Smooth muscle cell (in vitro differentiated cells): Measurements from ENCODE around the gene PCSK1N. TPM values are rescaled to one million over a fixed set of nuclear protein-coding genes. Genes with fewer than 3 reads are reported as not detected.

Experiments
- DNase-seq: peaks from one replicate; lab custom pipeline; 2025; ENCODE audit not compliant: unreplicated experiment; lab: John Stamatoyannopoulos, UW
- H2AFZ ChIP-seq: fragments of 200-600 bp; sonication (generic); 2 replicates; pipeline ENCODE4 v1.6.0; 2016; ENCODE audit warnings: antibody characterized with exemption, low read depth, mild to moderate bottlenecking
- H3F3A ChIP-seq: fragments of 200-600 bp; sonication (generic); 2 replicates; pipeline ENCODE4 v1.6.0; 2017; ENCODE audit warnings: antibody characterized with exemption, low read depth
- H3K27ac ChIP-seq: fragments of 200-600 bp; sonication (generic); 2 replicates; pipeline ENCODE4 v1.5.1; 2016; ENCODE audit warnings: low read depth, mild to moderate bottlenecking
- H3K27me3 ChIP-seq: fragments of 200-600 bp; sonication (generic); 2 replicates; pipeline ENCODE4 v1.6.1; 2016; ENCODE audit warnings: low read depth, mild to moderate bottlenecking
- H3K36me3 ChIP-seq: fragments of 200-600 bp; sonication (generic); 2 replicates; pipeline ENCODE4 v1.5.1; 2016; ENCODE audit warnings: low read depth
- H3K4me1 ChIP-seq: fragments of 200-600 bp; sonication (generic); 2 replicates; pipeline ENCODE4 v1.5.1; 2016; ENCODE audit warnings: low read depth
- H3K4me2 ChIP-seq: fragments of 200-600 bp; sonication (generic); 2 replicates; pipeline ENCODE4 v1.6.0; 2016; ENCODE audit warnings: mild to moderate bottlenecking
- H3K4me3 ChIP-seq: fragments of 200-600 bp; sonication (generic); 2 replicates; pipeline ENCODE4 v1.5.1; 2016; ENCODE audit warnings: mild to moderate bottlenecking
- H3K79me2 ChIP-seq: fragments of 200-600 bp; sonication (generic); 2 replicates; pipeline ENCODE4 v1.6.0; 2016; ENCODE audit warnings: low read depth, mild to moderate bottlenecking
- H3K9ac ChIP-seq: fragments of 200-600 bp; sonication (generic); 2 replicates; pipeline ENCODE4 v1.6.0; 2016; ENCODE audit warnings: low read depth
- H3K9me3 ChIP-seq: fragments of 200-600 bp; sonication (generic); replicated peaks from 2 replicates; pipeline ENCODE4 v1.5.1; 2016; ENCODE audit warnings: low read depth
- H4K20me1 ChIP-seq: fragments of 200-600 bp; sonication (generic); 2 replicates; pipeline ENCODE4 v1.6.0; 2016; ENCODE audit warnings: low read depth
- WGBS: methylation state at CpG from one replicate; pipeline ENCODE4 v1.1.7; 2016; ENCODE audit warnings: low lambda C conversion rate; 5-methylcytosine and 5-hydroxymethylcytosine counted together
- polyA plus RNA-seq: library from polyadenylated mRNA; unstranded; fragments of >200 nt; fragmentation: Nextera tagmentation; extraction: Ambion mirVana; gene quantifications from 2 replicates; pipeline ENCODE4 v1.2.1, GENCODE V29; 2016
- total RNA-seq: library from RNA; depleted of rRNA; stranded (reverse); fragments of >200 nt; gene quantifications from 2 replicates; pipeline ENCODE4 v1.2.3, GENCODE V29; 2014
- TF ChIP-seq, protein P1 (sequence below): fragments of 200-600 bp; sonication (generic); IDR thresholded peaks from 2 replicates; pipeline ENCODE4 v1.5.1; 2017; ENCODE audit warnings: borderline replicate concordance, mild to moderate bottlenecking, antibody characterized with exemption; ENCODE audit not compliant: insufficient read depth, poor library complexity, severe bottlenecking

PCSK1N gene
- total and polyA plus RNA-seq, 2 experiments from 2014 or later: 11.6 to 14.4 TPM

- H3K4me3 ChIP-seq: no peak overlapping the region
- TF ChIP-seq, protein P1, sequence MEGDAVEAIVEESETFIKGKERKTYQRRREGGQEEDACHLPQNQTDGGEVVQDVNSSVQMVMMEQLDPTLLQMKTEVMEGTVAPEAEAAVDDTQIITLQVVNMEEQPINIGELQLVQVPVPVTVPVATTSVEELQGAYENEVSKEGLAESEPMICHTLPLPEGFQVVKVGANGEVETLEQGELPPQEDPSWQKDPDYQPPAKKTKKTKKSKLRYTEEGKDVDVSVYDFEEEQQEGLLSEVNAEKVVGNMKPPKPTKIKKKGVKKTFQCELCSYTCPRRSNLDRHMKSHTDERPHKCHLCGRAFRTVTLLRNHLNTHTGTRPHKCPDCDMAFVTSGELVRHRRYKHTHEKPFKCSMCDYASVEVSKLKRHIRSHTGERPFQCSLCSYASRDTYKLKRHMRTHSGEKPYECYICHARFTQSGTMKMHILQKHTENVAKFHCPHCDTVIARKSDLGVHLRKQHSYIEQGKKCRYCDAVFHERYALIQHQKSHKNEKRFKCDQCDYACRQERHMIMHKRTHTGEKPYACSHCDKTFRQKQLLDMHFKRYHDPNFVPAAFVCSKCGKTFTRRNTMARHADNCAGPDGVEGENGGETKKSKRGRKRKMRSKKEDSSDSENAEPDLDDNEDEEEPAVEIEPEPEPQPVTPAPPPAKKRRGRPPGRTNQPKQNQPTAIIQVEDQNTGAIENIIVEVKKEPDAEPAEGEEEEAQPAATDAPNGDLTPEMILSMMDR: no peak
- no peaks in the 10 kb centered on the region for H3K9me3 ChIP-seq
- H3K27ac ChIP-seq: no peak overlapping the region
- H4K20me1 ChIP-seq: no peaks in the 10 kb centered on the region
- H3K79me2 ChIP-seq: no peaks in the 10 kb centered on the region
- no peaks in the 10 kb centered on the region for H3K27me3 ChIP-seq
- no peak overlapping the region for H3K4me2 ChIP-seq
- H3K4me1 ChIP-seq: no peaks in the 10 kb centered on the region
- H3K9ac ChIP-seq: no peak overlapping the region
- H3F3A ChIP-seq: no peaks in the 10 kb centered on the region
- DNase-seq: no peak
- WGBS: 44% methylated on average over 8 of the region's 8 CpGs
- H2AFZ ChIP-seq: no peak overlapping the region
- H3K36me3 ChIP-seq: no peaks in the 10 kb centered on the region
Measured at GRCh38 chrX:48794911-48795515, 40.4 kb downstream of the PCSK1N start.

DNA sequence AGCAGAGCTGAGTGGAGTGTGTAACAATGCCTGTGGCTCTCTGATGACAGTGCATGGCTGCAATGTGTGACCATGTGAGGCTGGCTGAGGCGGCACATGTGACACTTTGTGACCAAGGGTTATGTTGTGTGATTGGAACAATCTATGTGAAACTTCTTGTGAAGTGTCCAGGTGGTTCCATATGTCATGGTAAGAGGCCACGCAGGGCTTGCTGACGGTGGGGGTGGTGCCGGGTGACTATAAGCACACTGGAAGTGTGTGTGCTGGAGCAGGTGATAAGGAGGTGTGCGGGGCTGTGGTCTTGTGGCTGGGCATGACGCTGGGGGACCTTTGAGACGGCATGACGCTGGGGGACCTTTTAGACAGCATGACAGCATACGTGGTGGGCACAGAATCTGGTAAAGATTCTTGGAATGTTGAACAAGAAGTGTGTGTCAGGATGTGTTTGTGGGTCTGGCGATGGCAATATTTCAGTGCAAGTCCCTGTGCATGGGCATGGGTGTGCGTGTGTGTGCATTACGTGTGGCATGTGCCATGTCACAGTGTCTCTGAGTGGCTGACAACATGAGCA lies 41.0 kb downstream of the PCSK1N start:
- DNase-seq: no peak
- no peaks in the 10 kb centered on the region for H3F3A ChIP-seq
- no peaks in the 10 kb centered on the region for H3K27me3 ChIP-seq
- H3K4me2 ChIP-seq: no peak overlapping the region
- no peaks in the 10 kb centered on the region for H3K79me2 ChIP-seq
- H3K27ac ChIP-seq: no peak overlapping the region
- H3K36me3 ChIP-seq: no peaks in the 10 kb centered on the region
- WGBS: 83% methylated on average over 12 of the region's 12 CpGs
- H3K4me3 ChIP-seq: no peak overlapping the region
- H3K9me3 ChIP-seq: no peaks in the 10 kb centered on the region
- no peak overlapping the region for H3K9ac ChIP-seq
- H4K20me1 ChIP-seq: no peaks in the 10 kb centered on the region
- H2AFZ ChIP-seq: no peak overlapping the region
- no peaks in the 10 kb centered on the region for H3K4me1 ChIP-seq
- TF ChIP-seq, protein P1: no peak

- Histone ChIP-seq H3K4me2 (no peak overlapping the region), H3F3A (no peaks in the 10 kb centered on the region), H3K79me2 (no peaks in the 10 kb centered on the region), H2AFZ (no peak overlapping the region), H3K9ac (no peak overlapping the region), H3K4me3 (no peak overlapping the region), H3K4me1 (no peaks in the 10 kb centered on the region), H4K20me1 (no peaks in the 10 kb centered on the region), H3K27me3 (no peaks in the 10 kb centered on the region), H3K27ac (no peak overlapping the region), H3K36me3 (no peaks in the 10 kb centered on the region), H3K9me3 (no peaks in the 10 kb centered on the region)
- WGBS: 77% methylated on average over 4 of the region's 4 CpGs
- TF ChIP-seq, protein P1: no peak
- no peak for DNase-seq
Measured at GRCh38 chrX:48793935-48794334, 41.5 kb downstream of the PCSK1N start.

- no peaks in the 10 kb centered on the region for H3K36me3 ChIP-seq
- H3K4me3 ChIP-seq: no peak overlapping the region
- H4K20me1 ChIP-seq: no peaks in the 10 kb centered on the region
- H3K4me1 ChIP-seq: no peaks in the 10 kb centered on the region
- no peak overlapping the region for H3K27ac ChIP-seq
- H3K79me2 ChIP-seq: no peaks in the 10 kb centered on the region
- H3K27me3 ChIP-seq: no peaks in the 10 kb centered on the region
- H2AFZ ChIP-seq: no peak overlapping the region
- TF ChIP-seq, protein P1: no peak
- DNase-seq: no peak
- no peak overlapping the region for H3K4me2 ChIP-seq
- H3F3A ChIP-seq: no peaks in the 10 kb centered on the region
- H3K9me3 ChIP-seq: no peaks in the 10 kb centered on the region
- no peak overlapping the region for H3K9ac ChIP-seq
- WGBS: 79% methylated on average over 7 of the region's 7 CpGs
Measured at GRCh38 chrX:48792219-48792618, 43.2 kb downstream of the PCSK1N start.
